ENCODE results near the gene PUS7.
"Not testable (repeated sequence)": the region's sequence is repeated elsewhere in the genome, so short reads cannot be mapped to it uniquely, and the experiment has no call there.

PUS7 gene

GRCh38 chr7:105493923-105494315 is 28.2 kb downstream of the PUS7 start:
- DNase-seq: no peak

- DNase-seq: no peak
These were observed 28.7 kb downstream of the PUS7 start for GRCh38 chr7:105493196-105493922.

DNA sequence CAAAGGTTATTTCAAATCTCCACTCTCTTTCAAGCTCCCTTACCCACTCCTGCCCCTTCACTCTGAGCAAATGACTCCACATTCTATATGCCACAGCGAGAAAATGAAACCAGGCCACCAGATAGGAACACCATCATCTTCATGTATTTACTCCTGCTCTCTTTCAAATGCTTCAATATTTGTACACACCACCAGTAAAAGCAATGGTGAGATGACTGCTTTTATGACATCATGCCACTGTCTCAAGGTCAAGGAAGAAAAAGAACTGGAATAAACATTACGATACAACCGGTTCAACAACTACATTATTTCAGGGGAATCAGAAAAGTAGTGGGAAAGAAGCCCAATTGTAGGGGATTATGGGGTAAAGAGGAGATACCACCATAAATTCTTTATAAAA is 32.7 kb downstream of the PUS7 start:
- DNase-seq: no peak

DNA sequence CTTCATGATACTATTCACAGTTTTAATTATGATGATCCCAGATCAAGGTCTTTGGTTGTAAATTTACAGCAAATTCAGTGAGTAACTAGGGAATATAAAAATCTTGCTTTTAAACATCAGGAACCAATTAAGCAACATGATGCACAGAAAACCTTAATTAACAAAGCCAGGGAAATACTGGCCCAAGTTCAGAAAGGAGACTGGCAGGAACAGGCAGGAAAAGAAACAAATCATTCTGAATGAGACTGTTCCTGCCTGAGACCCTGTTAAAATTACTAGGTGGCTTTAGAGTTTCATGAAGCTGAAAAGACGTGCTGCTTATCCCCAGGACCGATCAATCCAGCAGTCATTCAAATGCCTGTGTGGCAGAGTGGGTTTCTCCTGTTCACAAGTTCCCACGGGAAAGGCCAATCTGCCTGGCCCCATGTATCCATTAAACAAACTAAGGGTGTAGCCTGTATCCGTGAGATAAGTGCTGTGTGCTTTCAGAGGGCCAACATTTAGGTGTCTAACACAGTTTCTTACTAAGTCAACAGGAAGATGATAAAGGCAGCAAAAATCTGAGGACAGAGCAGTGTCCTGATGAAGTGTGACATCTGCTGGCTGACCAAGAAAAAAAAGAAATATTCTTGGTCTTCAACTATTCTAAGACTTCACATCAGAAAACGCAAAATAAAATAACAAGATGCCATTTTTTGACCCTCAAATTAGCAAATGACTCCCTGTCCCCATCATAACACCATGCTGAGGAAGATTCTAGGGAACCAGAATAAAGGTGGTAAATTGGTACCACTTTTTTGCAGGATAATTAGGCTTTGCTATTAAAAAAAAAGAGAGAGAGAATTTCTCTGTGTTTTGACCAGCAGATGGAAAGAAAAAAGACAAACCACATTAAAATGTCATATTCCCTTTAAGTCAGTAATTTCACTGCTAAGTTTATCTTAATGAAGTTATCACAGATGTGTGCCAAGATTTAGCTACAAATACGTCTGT is 34.2 kb downstream of the PUS7 start:
- no peak for DNase-seq

DNA sequence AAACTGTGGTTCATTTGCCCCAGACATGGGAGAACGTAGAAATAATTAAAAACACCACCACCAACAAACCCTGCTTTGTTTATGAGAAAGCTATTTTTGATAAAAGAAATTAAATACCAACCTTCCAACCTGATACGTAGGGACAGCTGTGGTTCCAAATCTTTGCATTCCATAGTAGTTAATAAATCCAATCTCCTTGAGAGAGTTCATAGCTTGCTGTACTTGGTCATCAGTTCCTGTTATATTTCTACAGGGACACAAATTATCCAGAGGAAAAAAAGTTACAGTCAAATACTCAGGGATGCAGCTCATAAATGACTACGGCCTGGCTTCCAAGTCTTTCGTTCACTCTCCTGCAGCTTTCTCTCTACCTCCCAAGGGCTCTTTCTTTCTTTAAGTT is 41.1 kb downstream of the PUS7 start:
- DNase-seq: no peak

DNA sequence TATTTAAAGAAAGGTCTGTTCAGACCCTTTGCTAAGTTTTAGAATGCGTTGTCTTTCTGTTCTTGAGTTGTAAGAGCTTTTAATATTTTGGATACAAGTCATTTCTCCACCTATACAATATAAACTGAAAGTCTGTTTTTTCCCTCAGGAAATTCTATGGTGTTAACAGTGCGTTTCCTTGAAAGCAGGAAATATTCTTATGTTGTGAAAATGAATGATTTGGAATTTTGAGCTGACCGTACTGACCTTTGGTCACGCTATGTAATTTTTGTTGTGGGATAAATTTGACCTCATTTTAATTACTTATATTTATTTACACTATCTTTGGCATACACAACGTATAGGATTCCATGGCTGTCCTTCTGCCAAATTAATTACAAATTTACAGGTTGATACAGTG is 43.5 kb downstream of the PUS7 start:
- DNase-seq: no peak

- no peak for DNase-seq
These were observed 44.2 kb downstream of the PUS7 start for GRCh38 chr7:105477908-105478307.

- no peak for DNase-seq
These were observed 48.0 kb downstream of the PUS7 start for GRCh38 chr7:105474045-105474444.

DNA sequence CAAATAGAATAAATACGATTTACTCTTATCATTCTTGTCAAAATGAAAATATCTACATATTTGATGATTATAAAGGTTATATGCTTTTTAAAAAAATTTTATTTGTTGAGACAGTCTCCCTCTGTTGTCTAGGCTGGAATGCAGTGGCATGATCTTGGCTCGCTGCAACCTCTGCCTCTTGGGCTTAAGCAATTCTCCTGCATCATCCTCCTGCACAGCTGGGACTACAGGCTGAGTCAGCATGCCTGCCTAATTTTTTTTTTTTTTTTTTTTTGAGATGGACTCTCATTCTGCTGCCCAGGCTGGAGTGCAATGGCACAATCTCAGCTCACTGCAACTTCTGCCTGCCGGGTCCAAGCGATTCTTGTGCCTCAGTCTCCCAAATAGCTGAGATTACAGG is 48.9 kb downstream of the PUS7 start:
- DNase-seq: no peak

DNA sequence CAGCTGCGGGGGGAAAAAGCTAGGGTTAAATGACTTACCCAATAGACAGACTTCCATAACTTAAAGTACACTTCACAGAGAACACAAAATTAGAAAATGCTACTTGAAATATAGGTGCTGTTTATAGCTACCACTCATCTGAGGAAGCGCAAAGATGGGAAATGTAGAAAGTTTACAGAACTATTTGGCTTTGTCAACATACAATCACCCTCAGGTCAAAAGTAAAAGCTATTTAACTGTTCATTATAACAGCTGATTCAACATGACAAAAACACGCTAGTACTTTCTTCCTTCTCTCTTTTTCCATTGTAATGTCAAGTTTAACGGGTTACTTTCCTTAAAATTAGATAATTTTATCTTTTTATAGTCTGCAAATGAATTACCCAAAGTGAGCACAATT is 51.2 kb downstream of the PUS7 start:
- no peak for DNase-seq

DNA sequence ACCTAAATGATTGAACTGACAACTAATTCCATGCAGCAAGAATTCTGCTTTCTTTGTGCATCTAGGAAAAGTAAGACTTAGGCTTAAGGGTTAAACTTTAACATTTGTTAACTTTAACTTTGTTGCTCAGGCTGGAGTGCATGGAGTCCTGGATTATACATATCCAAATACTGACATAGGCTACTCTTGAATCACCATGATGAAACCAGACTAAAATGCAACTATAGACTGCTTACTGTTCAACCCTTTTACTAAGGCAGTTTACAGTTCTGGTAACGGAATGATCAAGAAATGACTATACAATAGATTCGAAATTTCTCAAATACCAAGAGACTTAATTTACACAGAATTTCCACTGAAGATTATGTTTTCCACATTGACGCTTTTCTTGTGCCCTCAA is 52.0 kb downstream of the PUS7 start:
- DNase-seq: no peak

- no peak for DNase-seq
These were observed 59.2 kb downstream of the PUS7 start for GRCh38 chr7:105462765-105463420.

- no peak for DNase-seq
These were observed 60.6 kb downstream of the PUS7 start for GRCh38 chr7:105461518-105461917.

GRCh38 chr7:105457619-105458225 is 64.3 kb downstream of the PUS7 start:
- DNase-seq: no peak

- no peak for DNase-seq
These were observed 67.2 kb downstream of the PUS7 start for GRCh38 chr7:105454921-105455320.

DNA sequence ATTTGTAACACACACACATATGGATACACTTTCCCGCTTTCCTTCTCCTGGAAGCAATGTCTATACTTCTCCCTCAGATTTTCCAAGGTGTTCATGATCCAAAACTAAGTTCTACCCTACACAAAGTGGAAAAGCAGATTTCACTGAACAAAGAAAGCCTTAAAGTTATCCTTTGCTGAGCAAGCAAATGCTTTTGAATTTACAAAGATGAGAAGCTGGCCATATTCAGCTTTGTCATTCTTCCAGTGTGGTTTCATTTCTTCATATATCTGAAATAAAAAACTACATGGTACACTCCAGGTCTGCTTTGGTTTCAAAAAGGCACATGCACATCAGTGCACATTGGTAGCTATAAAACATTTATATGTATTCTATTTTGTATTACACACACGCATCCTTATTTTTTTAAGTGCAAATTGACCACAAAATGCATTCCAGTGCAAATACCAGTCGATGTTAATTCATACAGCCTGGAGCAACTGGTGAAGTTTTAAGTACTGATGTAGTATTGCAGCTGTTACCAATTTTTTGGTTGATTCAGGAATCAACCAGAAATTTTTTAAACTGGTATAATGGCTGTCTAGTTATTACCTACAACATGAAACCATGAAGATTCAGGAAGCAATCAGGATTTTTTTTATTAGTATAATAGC is 67.8 kb downstream of the PUS7 start:
- no peak for DNase-seq

DNA sequence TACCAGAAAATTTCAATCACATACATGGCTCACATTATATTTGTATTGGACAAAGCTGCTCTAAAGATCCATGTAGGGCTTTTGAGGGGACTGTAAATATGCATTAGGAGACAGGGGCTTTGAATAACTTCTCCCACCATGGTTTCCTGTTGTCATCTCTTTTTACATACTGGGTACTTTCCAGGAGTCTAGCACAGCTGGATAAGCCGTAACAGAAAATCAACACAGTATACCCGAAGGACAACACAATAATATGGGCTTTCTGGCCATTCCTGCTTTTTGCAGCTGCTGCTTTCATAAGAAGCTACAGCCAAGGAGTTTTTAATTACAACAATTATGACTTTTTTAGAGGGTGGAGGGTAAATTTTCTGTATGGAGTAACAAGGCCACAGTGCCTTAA is 70.0 kb downstream of the PUS7 start:
- no peak for DNase-seq

- DNase-seq: not testable (repeated sequence)
These were observed 71.2 kb downstream of the PUS7 start for GRCh38 chr7:105450870-105451269.

GRCh38 chr7:105450177-105450861 is 71.8 kb downstream of the PUS7 start:
- no peak for DNase-seq

DNA sequence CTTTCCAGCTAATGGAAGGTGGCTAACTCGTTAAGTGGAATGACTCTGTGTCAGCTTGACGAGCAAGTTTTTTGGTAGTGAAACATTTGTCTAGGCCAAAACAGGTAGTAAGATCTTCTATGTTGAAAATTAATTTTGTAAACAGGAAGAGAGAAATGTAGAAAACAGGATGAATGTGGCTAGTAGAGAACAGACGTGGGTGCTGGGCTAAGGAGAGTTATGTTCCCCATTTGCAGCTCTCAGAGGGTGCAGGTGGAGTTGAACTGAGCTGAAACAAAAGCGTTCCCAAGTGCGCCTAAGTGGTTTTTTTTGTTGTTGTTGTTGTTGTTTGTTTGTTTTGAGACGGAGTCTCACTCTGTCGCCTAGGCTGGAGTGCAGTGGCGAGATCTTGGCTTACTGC is 73.9 kb downstream of the PUS7 start:
- DNase-seq: no peak

- DNase-seq: no peak
These were observed 77.6 kb downstream of the PUS7 start for GRCh38 chr7:105444342-105444987.

All from NCI-H774 (cell line).